NCI-H2107 treated with DMSO at 0.1 percent for 48 hours (cell line): ENCODE data around the gene TBX5.

Experiments
- DNase-seq: peaks from one replicate; lab custom pipeline; 2025; ENCODE audit not compliant: unreplicated experiment; lab: John Stamatoyannopoulos, UW

The TBX5 gene

GRCh38 chr12:114406316-114406983, 506 bp upstream of the TBX5 start:
- DNase-seq: no peak

DNA sequence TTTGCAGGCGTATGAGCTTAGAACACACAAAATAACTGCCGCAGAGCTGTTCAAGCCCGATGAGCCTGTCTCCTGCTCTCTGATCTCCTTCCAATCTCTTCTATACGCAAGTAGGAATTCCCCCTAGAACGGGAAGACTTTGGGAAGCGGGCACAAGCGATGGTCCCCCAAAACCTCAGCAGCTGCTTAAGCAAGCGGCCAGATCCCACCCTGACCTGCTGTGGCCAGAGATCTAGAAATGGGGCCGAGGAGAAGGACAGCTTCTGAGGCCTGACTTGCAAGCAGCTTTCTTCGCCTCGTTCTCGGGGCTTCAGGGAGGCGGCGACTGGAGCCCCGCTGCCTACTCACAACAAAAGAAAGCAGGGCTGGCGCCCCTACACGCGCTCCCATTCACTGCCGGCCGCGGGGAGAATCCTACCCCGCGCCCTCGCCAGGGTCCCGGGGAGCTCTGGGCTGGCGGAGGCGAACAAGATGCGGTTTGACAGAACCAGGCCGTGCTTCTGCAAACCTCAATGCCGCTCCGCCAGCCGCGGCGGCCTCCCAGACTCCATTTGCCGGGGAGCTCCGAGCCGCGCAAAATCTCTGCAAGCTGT, 922 bp downstream of the TBX5 start:
- DNase-seq: no peak

GRCh38 chr12:114404083-114404925, 1.6 kb downstream of the TBX5 start:
- no peak for DNase-seq

- no peak for DNase-seq
Observed at GRCh38 chr12:114403690-114404066, 2.3 kb downstream of the TBX5 start.

- DNase-seq: no peak
Observed at GRCh38 chr12:114403011-114403689, 2.8 kb downstream of the TBX5 start.

DNA sequence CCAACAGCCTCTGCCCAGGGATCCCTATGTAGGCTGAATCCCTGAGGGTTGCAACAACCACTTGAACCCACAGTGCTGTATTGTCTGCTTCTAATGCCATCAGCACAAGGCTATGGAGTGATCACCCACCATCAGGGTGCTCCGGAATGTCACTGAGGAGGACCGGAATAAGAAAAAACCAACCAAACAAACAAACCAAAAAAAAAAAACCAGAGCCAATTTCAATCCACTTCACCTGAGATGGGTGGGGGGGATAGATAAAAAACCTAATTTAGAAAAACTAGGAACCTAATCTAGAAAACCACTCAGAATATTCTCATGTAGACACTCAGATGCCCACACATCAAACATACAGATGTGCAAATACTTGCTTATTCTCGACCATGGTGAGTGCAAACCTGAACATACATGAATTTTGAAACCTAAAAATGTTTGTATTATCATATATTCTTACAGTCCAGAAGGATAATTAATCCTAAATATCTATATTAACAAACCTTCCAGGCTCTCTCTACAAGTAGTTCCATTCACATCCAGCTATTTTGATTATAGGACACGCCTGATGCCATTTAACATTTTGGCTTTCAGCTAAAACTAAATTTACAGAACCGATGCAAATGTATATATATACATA, 3.7 kb downstream of the TBX5 start:
- DNase-seq: no peak

GRCh38 chr12:114401328-114402083, 4.4 kb downstream of the TBX5 start:
- no peak for DNase-seq

DNA sequence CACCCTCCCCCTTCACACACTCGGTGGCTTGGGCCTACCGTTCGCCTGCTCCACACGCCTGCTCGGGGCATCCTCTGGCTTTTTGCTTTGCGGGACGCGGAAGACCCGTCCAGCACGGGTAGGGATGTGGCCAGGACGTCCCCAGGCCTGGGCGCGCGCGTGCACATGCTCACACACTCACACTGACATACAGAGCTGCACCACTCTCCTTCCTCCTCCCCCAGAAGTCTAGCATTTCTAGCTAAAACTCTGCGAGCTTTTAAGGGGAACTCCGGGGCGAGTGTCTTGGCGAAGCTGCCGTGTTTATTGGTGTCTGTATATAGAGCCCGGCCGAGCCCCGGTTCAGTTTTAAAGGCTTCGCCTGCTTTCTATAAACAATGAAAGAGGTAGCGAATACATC, 5.0 kb downstream of the TBX5 start:
- no peak for DNase-seq

- no peak for DNase-seq
Observed at GRCh38 chr12:114400361-114400811, 5.6 kb downstream of the TBX5 start.

- DNase-seq: no peak
Observed at GRCh38 chr12:114399664-114400211, 6.2 kb downstream of the TBX5 start.

GRCh38 chr12:114397978-114398881, 7.7 kb downstream of the TBX5 start:
- DNase-seq: no peak

DNA sequence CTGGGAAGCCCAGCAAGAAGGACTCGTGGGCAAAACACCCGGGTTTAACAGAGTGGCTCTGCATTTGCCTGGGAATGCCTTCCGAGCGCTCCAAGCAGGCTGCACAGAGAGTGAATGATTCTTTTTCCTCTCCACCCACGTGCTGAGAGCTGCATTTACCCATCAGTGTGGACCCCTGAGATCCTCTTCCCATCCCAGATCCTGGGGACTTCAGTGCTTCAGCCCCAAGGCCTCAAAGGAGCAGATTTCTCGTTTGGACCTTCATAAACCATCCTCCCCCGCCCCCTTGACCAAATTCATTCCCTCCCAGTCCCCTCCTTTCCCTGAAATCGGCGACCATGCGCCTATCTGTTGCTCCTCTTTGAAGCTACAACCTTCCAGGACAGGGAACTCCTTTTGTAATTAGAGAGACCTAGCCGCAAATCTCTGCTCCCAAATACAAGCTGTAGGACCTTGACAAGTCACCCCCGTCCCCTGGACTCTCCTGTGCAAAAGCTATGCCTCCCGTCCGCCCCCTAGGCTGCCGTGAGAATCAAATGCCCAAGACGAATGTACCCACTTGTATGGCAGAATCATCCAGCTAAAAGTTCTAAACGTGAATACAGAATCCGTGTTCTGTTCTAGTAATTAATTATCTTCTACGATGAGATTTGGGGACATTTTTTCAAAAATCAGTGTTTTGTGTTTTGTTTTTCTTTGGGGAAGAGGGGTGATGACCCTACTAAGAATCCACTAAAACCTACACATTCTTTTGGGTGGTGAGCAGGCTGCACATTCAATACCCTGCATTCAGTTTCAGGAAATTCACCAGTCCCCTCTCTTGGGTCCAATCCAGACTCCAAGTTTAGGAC, 8.8 kb downstream of the TBX5 start:
- no peak for DNase-seq

- DNase-seq: no peak
Observed at GRCh38 chr12:114396153-114396868, 9.6 kb downstream of the TBX5 start.

- DNase-seq: no peak
Observed at GRCh38 chr12:114395755-114396152, 10.2 kb downstream of the TBX5 start.

GRCh38 chr12:114395233-114395632, 10.7 kb downstream of the TBX5 start:
- no peak for DNase-seq

GRCh38 chr12:114393569-114393968, 12.4 kb downstream of the TBX5 start:
- no peak for DNase-seq

- DNase-seq: no peak
Observed at GRCh38 chr12:114392909-114393308, 13.0 kb downstream of the TBX5 start.
